Keratinocyte (primary cell): Measurements from ENCODE around the gene LDLRAP1. TPM values are rescaled to one million over a fixed set of nuclear protein-coding genes. Genes with fewer than 3 reads are reported as not detected.

ENCODE experiments used
- DNase-seq: peaks from one replicate; pipeline ENCODE4 v3.0.0-alpha.2; 2011; ENCODE audit warnings: low read depth, missing footprints, low spot score
- FAIRE-seq: peaks from 2 replicates; lab custom pipeline; 2011; peaks lifted over from hg19 to GRCh38; lab: Jason Lieb, UNC
- H2AFZ ChIP-seq: 2 replicates; pipeline ENCODE4 v1.6.0; 2012; ENCODE audit warnings: low read length, control low read depth, inconsistent platforms; ENCODE audit not compliant: control insufficient read depth
- H3K27ac ChIP-seq: 2 replicates; pipeline ENCODE4 v1.5.1; 2011; ENCODE audit warnings: low read length; ENCODE audit not compliant: control insufficient read depth, insufficient read depth
- H3K27me3 ChIP-seq: 3 replicates; pipeline ENCODE4 v1.6.0; 2011; ENCODE audit warnings: low read length; ENCODE audit not compliant: control insufficient read depth, insufficient read depth; ENCODE audit errors: extremely low read depth
- H3K36me3 ChIP-seq, 2 experiments: 2 replicates in 1 of 2; 3 replicates in 1 of 2; pipeline ENCODE4 v1.5.1; 2011; ENCODE audit warnings: low read length in 2 of 2, mild to moderate bottlenecking in 1 of 2; ENCODE audit not compliant: control insufficient read depth in 2 of 2, insufficient read depth in 2 of 2; ENCODE audit errors: extremely low read depth in 1 of 2
- H3K4me1 ChIP-seq: 3 replicates; pipeline ENCODE4 v1.5.1; 2011; ENCODE audit warnings: low read length; ENCODE audit not compliant: control insufficient read depth, insufficient read depth; ENCODE audit errors: extremely low read depth
- H3K4me2 ChIP-seq: 3 replicates; pipeline ENCODE4 v1.6.0; 2011; ENCODE audit warnings: low read depth, low read length; ENCODE audit not compliant: control insufficient read depth, insufficient read depth; ENCODE audit errors: extremely low read depth
- H3K4me3 ChIP-seq, 3 experiments: fragments of 200-600 bp in 1 of 3; sonication (generic) in 1 of 3; 2 replicates in 2 of 3; 3 replicates in 1 of 3; pipeline ENCODE4 v1.5.1; 2011 to 2016; ENCODE audit warnings: low read length in 3 of 3, mild to moderate bottlenecking in 3 of 3, control low read depth in 2 of 3, inconsistent platforms in 1 of 3, low read depth in 1 of 3, mixed read lengths in 1 of 3, mixed run types in 1 of 3, moderate library complexity in 1 of 3; ENCODE audit not compliant: control insufficient read depth in 2 of 3, insufficient read depth in 2 of 3; ENCODE audit errors: extremely low read depth in 1 of 3
- H3K79me2 ChIP-seq: 2 replicates; pipeline ENCODE4 v1.6.0; 2012; ENCODE audit warnings: low read length; ENCODE audit not compliant: control insufficient read depth, insufficient read depth
- H3K9ac ChIP-seq: 3 replicates; pipeline ENCODE4 v1.6.0; 2011; ENCODE audit warnings: low read length; ENCODE audit not compliant: control insufficient read depth, insufficient read depth; ENCODE audit errors: extremely low read depth
- H3K9me1 ChIP-seq: 3 replicates; pipeline ENCODE4 v1.6.0; 2011; ENCODE audit warnings: low read length; ENCODE audit not compliant: control insufficient read depth, insufficient read depth; ENCODE audit errors: extremely low read depth
- H3K9me3 ChIP-seq: 2 replicates; pipeline ENCODE4 v1.5.1; 2012; ENCODE audit warnings: low read depth, low read length; ENCODE audit not compliant: control insufficient read depth
- H4K20me1 ChIP-seq: 3 replicates; pipeline ENCODE4 v1.6.0; 2011; ENCODE audit warnings: low read length; ENCODE audit not compliant: control insufficient read depth, insufficient read depth; ENCODE audit errors: extremely low read depth
- CTCF ChIP-seq, 3 experiments: IDR thresholded peaks in 1 of 3; conservative IDR thresholded peaks in 1 of 3; optimal IDR thresholded peaks in 1 of 3; 2 replicates in 2 of 3; 3 replicates in 1 of 3; pipeline versions ENCODE3 to v1.5.1; 2011; ENCODE audit warnings: low read length in 3 of 3, mild to moderate bottlenecking in 3 of 3, moderate library complexity in 2 of 3, control low read depth in 1 of 3, inconsistent platforms in 1 of 3; ENCODE audit not compliant: insufficient read depth in 2 of 3; ENCODE audit errors: extremely low read depth in 1 of 3
- EZH2 ChIP-seq: IDR thresholded peaks from one replicate; pipeline ENCODE4 v1.6.1; 2012; ENCODE audit warnings: inconsistent platforms, mild to moderate bottlenecking, low read length, moderate library complexity
- dilution Hi-C: fragments of 300-500 bp; cut with MboI; formaldehyde crosslinking; loops from one replicate; pipeline ENCODE4 v1.7.0; 2020; ENCODE audit warnings: low sequenced_read_pairs; ENCODE audit not compliant: extremely low pct_ligation_motif_present
- polyA plus RNA-seq, 5 experiments: library from polyadenylated mRNA; depleted of rRNA in 3 of 5; stranded (reverse) in 3 of 5; stranded (forward) in 1 of 5; unstranded in 1 of 5; fragments of >200 nt; gene quantifications; 1 replicate in 1 of 5; 2 replicates in 3 of 5; 3 replicates in 1 of 5; pipeline versions ENCODE4 v1.2.1 to v1.2.3, GENCODE V29; 2011 to 2012; ENCODE audit warnings: missing spikeins in 2 of 5, low read depth in 1 of 5, low replicate concordance in 1 of 5

LDLRAP1 gene
- polyA plus RNA-seq, 1 donor (not counting 4 experiments of a cell fraction or from before 2014, with no cell fraction given), result 22.3 TPM

GRCh38 chr1:25559031-25559430 is 15.6 kb downstream of the LDLRAP1 start:
- FAIRE-seq (no peak), DNase-seq (no peak)
- no peak for TF ChIP-seq EZH2
- TF ChIP-seq CTCF (optimal IDR thresholded peaks at IDR 0.05 in 1 of 3, IDR thresholded peaks at IDR 0.05 in 1 of 3, conservative IDR thresholded peaks at IDR 0.05 in 1 of 3; ENCODE audit: extremely low read depth in 1 of 3, insufficient read depth in 2 of 3, low read length in 3 of 3), result no peak
- H3K36me3 ChIP-seq, result peaks cover 15 to 33% of the 10 kb centered on the region in 2 experiments
- no peak overlapping the region for H2AFZ ChIP-seq
- peaks cover 2% of the 10 kb centered on the region for H4K20me1 ChIP-seq
- H3K79me2 ChIP-seq, result no peaks in the 10 kb centered on the region
- no peaks in the 10 kb centered on the region for H3K27me3 ChIP-seq
- H3K9me3 ChIP-seq, result no peaks in the 10 kb centered on the region
- H3K27ac ChIP-seq, result no peak overlapping the region
- dilution Hi-C loops, result no loop called here
- no peak overlapping the region for H3K4me2 ChIP-seq
- H3K4me1 ChIP-seq, result peaks cover 43% of the 10 kb centered on the region
- H3K9me1 ChIP-seq, result no peaks in the 10 kb centered on the region
- no peak overlapping the region for H3K9ac ChIP-seq
- no peak overlapping the region for H3K4me3 ChIP-seq

GRCh38 chr1:25560001-25560400 is 16.6 kb downstream of the LDLRAP1 start:
- H3K27ac ChIP-seq, result no peak overlapping the region
- H4K20me1 ChIP-seq, result no peaks in the 10 kb centered on the region
- FAIRE-seq (no peak), DNase-seq (no peak)
- H3K4me1 ChIP-seq, result peaks cover 43% of the 10 kb centered on the region
- no peak overlapping the region for H3K9ac ChIP-seq
- peaks cover 20 to 28% of the 10 kb centered on the region in 2 experiments for H3K36me3 ChIP-seq
- dilution Hi-C loops, result no loop called here
- H3K4me3 ChIP-seq, result no peak overlapping the region
- H3K9me3 ChIP-seq, result no peaks in the 10 kb centered on the region
- no peaks in the 10 kb centered on the region for H3K27me3 ChIP-seq
- TF ChIP-seq CTCF (optimal IDR thresholded peaks at IDR 0.05 in 1 of 3, IDR thresholded peaks at IDR 0.05 in 1 of 3, conservative IDR thresholded peaks at IDR 0.05 in 1 of 3; ENCODE audit: extremely low read depth in 1 of 3, insufficient read depth in 2 of 3, low read length in 3 of 3) (no peak), EZH2 (no peak)
- H2AFZ ChIP-seq, result no peak overlapping the region
- H3K4me2 ChIP-seq, result no peak overlapping the region
- H3K79me2 ChIP-seq, result no peaks in the 10 kb centered on the region
- H3K9me1 ChIP-seq, result no peaks in the 10 kb centered on the region
